Stimulated activated CD4-positive, alpha-beta T cell treated with anti-CD3 and anti-CD28 coated beads, Interleukin-4, amount 100 ng/mL, for 24 hours (primary cell): ENCODE measurements around the gene FSD1.
"Not testable (repeated sequence)": the region's sequence is repeated elsewhere in the genome, so short reads cannot be mapped to it uniquely, and the experiment has no call there.

ENCODE experiments used
- DNase-seq: peaks from one replicate; pipeline ENCODE4 v3.0.0-alpha.2; 2020

The FSD1 gene

DNA sequence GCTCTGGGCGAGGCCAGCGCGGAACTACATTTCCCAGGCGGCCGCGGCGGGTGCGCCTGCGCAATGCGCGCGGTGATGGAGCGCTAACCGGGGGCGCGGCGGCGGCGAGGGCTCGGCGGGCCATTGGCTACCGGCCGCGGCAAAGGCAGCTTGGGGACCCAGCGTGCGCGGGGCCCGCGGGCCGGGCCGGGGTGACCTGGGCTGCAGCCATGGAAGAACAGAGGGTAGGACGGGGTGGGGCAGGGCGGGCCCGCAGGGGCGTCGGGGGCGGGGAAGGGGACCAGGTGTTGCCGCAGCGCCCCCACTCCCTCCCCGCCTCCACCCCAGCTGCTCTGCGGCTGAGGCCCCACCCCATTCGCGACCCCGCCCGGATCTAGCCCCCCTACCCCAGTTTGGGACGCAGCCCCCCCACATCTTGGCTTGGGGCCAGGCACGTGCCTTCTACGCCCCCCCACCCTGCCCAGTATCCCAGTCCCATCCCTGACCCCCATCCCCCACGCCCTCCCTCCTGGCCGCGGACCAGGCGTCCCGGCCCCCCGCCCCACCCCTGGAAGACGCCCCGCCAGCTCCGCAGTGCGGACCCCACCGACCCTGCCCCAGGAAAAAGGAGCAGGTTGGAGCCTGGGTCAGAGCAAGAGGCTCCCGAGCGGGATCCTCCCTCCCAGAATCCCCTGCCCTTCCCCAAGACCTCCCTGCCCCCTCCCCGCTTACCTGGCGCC, at the start of gene FSD1:
FSD1 (plus strand) TSS at position 61 of the 719 bp plus-strand sequence; CDS start at position 210, 149 bp downstream.
- DNase-seq, result peak; percentile 73

DNA sequence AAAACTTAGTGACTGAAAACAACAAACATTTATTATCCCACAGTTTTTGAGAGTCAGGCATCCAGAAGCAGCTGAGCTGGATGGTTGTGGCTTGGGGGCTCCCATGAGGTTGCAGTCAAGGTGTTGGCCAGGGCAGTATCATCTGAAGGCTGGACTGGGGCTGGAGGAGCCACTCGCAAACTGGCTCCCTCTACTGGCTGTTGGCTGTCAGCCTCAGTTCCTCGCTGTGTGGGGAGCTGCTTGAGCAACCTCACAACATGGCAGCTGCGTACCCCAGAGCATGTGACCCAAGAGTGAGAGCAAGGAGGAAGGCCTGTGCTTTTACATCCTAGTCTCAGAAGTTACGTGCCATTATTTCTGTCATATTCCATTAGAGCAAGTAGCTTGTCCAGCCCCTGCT, 47.8 kb upstream of the FSD1 start:
- DNase-seq, result no peak

DNA sequence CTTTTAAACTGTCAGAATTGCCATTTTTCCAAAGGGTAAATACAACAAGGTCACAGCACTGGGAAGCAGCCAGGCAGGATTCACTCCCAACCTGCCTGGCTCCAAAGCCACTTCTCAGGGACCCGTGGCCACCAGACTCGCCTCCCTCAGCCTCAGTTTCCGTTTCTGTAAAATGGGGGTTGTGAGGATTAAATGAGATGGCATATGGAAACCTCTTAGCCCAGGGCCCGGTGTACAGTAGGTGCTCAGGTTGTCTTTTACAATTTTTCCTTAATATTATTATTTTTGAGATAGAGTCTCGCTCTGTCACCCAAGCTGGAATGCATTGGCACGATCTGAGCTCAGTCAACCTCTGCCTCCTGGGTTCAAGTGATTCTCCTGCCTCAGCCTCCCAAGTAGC, 47.4 kb upstream of the FSD1 start:
- DNase-seq, result no peak

DNA sequence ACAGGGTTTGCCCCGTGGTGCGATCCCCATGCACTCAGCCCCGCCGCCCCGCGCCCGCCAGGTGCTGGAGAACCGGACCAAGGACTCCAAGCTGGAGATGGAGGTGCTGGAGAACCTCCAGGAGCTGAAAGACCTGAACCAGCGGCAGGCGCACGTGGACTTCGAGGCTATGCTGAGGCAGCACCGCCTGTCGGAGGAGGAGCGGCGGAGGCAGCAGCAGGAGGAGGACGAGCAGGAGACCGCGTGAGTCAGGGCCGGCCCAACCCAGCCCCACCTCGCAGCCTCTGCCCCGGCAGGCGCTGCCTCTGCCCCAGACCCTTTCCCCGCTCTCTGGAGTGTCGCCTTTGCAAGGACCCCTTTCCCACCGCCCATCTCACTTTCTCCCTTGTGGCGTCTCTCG, 46.2 kb upstream of the FSD1 start:
- no peak for DNase-seq

DNA sequence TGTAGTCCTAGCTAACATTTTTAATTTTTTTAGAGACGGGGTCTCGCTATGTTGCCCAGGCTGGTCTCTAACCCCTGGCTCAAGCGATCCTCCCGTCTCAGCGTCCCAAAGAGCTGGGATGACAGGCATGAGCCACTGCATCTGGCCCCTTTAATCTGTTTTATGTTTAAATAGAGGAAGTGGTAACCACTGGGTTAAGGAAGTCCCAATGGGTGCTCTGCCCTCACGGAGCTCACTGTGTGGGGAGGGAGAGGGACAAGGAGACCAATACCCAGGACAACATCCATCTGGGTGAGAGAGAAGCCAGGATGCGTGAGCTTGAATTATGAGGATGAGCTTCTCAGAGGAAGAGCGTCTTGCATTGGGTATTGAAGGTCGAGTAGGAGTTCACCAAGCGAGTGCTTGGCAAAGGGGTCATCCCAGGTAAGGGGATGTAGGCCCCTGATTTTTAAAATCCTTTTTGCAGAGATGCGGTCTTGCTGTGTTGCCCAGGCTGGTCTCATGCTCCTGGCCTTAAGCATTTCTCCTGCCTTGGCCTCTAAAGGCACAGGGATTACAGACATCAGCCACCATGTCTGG, 43.7 kb upstream of the FSD1 start:
- DNase-seq, result no peak

DNA sequence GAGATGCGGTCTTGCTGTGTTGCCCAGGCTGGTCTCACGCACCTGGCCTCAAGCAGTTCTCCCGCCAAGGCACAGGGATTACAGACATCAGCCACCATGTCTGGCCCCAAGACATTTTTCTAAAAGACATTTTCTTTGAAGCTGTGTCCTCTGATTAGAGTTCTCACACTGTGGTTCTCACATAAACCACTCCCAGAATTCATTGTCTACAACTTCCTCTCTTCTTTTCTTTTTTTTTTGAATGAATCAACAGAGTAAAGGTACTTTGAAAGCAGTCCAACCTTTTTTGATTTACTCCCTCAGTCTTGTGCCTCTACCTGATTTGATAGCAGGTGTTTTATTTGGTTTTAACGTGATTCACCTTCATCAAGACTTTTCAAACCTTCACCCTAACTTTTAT, 39.6 kb upstream of the FSD1 start:
- DNase-seq, result no peak

DNA sequence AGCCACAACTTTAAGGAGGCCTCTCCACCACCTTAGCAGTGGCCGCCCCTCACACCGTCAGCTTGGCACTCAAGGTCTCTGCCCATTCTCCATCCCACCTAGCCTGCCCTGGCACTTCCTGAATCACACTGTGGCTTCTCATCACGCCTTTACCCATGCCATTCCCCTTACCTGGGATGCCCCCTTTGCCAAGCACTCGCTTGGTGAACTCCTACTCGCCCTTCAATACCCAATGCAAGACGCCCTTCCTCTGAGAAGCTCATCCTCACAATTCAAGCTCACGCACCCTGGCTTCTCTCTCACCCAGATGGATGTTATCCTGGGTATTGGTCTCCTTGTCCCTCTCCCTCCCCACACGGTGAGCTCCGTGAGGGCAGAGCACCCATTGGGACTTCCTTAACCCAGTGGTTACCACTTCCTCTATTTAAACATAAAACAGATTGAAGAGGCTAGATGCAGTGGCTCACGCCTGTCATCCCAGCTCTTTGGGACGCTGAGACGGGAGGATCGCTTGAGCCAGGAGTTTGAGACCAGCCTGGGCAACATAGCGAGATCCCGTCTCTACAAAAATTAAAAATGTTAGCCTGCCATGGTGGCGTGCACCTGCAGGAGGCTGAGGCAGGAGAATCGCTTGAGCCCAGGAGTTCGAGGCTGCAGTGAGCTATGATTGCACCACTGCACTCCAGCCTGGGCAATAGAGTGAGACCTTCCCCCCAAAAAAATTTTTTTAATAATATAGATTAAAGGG, 38.0 kb upstream of the FSD1 start:
- no peak for DNase-seq

DNA sequence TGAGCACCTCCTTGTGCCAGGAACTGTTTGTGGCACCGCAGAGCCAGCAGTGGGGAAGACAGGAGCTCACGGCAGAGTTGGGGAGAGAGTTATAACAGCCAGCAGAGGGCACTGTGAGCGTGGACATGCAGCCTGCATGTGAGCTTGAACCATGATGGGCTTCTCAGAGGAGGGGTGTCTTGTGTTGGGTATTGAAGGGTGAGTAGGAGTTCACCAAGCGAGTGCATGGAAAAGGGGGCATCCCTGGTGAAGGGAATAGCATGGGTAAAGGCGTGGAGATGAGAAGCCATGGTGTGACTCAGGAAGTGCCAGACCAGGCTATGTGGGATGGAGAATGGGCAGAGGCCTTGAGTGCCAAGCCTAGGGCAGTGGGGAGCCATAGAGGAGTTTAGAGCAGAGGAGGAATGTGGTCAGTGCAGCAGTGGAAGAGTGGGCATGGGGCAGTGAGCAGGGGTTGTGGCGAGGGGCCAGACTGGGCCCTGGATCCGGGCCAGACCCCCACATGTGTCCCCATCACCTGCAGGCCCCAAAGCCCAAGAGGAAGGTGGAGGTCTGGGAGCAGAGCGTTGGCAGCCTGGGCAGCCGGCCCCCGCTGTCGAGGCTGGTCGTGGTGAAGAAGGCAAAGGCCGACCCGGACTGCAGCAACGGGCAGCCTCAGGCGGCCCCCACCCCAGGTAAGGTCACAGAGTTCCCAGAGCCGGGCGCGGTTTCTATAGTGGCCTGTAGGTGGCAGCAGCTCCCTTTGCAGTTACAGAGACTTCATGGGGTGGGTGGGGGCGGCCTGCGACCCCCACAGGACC, 37.1 kb upstream of the FSD1 start:
- DNase-seq, result peak; percentile 67

DNA sequence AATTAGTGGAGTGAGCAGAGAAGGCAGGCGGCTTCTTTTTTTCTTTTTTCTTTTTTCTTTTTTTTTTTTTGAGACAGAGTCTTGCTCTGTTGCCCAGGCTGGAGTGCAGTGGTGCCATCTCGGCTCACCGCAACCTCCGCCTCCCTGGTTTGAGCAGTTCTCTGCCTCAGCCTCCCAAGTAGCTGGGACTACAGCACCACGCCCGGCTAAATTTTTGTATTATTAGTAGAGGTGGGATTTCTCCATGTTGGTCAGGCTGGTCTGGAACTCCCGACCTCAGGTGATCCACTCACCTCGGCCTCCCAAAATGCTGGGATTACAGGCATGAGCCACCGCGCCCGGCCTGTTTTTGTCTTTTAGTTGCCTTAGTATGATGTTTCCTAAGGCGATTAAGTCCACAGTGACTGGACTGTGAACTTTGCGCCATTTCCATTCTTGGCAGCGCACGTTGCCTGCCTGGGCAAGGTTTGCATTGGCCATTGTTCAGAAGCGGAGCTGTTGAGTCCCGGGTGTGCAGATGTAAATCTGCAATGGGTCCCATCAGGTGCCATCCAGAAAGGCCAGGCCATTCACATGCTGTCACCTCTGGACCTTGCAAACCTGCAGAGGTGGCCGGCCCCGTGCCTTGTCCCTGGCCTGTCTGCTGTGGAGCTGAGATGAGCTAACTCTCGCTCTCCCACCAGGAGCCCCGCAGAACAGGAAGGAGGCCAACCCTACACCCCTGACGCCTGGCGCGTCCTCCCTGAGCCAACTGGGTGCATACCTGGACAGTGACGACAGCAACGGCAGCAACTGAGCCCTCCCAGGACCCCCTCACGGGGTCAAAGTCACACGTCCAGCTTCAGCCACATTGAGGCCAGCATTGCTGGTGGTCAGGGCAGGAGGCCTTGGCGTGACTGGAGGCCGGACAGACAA, 36.2 kb upstream of the FSD1 start:
- DNase-seq, result no peak

DNA sequence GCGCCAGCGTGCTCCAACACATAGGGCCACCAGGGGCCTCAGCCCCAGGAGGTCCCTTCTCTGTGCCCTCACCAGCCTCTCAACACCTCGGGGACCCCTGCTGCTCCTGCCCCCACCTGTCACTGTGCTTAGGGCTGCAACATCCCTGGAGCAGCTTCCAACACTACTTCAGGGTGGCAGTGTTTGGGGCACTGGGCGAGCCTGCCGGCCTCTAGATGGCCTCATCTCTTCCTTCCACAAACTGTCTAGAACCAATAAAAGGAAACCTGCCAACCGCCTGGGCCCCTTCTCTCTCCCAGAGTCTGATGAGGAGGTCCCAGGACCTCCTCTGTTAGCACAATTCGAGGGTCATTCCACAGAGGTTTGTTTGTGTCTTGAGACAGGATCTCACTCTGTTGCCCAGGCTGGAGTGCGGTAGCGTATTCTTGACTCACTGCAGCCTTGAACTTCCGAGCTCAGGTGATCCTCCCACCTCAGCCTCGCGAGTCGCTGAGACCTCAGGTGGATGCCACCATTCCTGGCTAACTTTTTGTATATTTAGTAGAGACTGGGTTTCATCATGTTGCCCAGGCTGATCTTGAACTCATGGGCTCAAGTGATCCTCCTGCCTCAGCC, 35.5 kb upstream of the FSD1 start:
- DNase-seq, result no peak

DNA sequence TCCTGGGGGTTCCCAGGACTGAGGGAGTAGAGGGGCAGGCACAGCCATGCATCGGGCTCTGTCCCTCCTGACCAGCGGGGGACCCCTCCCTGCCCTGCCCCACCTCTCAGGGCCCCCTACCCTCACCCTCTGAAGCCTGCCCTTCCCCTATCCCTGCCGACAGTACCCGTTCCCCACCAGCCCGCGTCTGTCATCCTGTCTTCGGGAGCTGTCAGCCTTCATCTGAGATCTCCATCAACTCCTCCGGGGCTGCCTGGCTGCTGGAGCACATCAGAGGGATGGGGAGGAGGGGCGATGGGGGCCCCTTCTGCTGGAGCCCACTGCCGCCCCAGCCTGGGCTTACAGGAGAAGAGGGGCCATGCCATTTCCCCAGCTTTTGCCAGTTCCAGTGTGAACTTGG, 31.5 kb upstream of the FSD1 start:
- DNase-seq, result no peak

DNA sequence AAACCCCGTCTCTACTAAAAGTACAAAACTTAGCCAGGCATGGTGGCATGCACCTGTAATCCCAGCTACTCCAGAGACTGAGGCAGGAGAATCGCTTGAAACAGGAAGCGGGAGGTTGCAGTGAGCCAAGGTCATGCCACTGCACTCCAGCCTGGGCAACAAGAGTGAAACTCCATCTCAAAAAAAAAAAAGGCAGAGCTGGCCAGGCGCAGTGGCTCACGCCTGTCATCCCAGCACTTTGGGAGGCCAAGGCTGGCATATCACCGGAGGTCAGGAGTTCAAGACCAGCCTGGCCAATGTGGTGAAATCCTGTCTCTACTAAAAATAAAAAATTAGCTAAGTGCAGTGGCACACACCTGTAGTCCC, 30.1 kb upstream of the FSD1 start:
- not testable (repeated sequence) for DNase-seq

DNA sequence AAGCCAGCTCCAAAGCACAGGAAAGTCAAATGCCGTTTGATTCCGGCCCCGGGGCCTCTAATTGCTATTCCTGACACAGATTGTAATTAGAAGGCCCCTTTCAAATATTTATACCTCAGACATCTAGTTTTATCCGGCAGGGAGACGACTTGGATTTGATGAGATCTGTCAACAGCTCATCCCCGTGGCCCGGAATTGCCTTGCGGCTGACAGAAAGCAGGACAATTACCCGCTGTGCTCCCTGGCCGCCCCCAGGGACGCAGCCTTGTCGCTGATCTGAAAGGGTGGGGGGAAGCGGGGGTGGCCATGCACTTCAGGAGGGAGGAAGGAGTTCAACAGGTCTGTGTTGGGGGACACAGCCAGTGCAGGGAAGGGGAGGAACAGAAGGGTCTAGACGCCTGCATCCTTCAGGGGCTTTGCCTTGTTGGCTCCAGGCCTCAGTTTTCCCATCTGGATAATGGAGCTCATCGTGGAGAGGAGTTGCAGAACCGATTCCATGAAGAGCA, 27.2 kb upstream of the FSD1 start:
- DNase-seq, result no peak

DNA sequence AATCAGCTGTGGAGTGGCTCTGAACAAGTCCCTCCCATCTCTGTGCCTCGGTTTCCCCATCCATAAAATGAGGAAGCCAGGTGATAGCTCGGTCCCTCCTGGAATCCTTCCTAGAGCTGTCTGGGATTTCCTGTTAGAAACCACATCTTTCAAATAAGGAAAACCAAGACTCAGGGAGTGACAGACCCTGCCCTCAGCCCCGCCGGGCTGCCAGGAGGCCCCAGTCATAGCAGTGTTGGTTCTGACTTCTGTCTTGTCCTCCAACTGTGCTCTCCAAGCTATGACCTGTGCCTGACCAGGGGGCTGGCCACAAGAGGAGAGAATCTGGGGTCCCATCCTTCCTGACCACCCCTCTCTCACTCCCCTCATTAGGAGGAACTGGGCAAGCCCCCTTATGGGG, 26.4 kb upstream of the FSD1 start:
- no peak for DNase-seq

DNA sequence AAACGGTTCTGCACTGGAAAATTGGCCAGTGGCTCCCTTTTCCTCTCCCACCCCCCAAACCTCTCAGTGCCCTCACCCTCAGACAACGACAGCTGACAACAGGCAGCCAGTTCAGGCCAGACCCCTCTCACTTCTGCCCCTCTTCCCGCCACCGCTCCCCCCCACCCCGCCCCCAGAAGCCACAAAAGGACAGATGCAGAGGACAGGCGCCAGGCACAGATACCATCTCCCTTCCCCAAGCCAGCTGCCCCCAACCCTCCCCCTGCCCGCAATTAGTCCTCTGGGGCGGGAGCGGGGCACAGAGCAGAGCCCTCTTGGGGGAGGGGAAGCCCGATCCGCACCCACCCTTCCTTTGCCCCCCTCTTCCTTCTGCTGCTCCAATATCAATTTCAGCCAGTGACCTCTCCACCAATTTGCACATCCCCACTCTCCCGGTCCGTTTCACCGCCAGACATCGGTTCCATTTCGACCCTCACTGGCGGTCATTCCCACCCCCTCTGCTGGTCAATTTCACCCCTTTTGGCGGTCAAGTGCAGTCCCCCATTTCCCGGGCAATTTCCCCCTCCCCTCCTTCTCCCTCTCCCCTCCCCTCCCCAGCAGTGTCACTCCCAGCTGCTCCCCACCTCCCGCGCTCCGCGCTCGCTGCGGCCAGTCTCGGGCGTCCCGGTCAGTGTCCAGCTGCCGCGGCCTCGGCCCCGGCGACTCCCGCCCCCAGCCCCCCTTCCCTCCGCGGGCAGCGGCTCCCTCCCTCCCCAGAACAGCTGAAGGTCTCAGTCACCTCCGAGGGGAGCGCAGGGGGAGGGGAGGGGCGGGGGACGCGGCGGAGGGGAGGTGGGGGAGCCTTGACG, 25.8 kb upstream of the FSD1 start, which contains the start of gene SHD:
SHD (plus strand) TSS at position 848 of the 848 bp plus-strand sequence. CDS start 798 bp downstream, outside the sequence.
- DNase-seq, result no peak

DNA sequence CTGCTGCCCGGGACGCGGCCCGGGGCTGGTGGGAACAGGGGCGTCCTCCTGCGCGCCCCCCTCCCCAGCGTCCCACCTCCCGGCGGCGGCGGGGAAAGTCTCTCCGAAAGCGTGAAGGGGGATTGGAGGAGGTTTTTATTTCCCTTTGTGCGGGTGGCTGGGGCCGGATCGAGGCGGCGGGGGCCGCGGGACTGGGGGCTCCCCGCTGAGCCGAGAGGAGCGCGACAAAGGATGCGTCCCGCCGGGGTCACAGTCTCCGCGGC, 25.2 kb upstream of the FSD1 start:
- DNase-seq, result no peak

DNA sequence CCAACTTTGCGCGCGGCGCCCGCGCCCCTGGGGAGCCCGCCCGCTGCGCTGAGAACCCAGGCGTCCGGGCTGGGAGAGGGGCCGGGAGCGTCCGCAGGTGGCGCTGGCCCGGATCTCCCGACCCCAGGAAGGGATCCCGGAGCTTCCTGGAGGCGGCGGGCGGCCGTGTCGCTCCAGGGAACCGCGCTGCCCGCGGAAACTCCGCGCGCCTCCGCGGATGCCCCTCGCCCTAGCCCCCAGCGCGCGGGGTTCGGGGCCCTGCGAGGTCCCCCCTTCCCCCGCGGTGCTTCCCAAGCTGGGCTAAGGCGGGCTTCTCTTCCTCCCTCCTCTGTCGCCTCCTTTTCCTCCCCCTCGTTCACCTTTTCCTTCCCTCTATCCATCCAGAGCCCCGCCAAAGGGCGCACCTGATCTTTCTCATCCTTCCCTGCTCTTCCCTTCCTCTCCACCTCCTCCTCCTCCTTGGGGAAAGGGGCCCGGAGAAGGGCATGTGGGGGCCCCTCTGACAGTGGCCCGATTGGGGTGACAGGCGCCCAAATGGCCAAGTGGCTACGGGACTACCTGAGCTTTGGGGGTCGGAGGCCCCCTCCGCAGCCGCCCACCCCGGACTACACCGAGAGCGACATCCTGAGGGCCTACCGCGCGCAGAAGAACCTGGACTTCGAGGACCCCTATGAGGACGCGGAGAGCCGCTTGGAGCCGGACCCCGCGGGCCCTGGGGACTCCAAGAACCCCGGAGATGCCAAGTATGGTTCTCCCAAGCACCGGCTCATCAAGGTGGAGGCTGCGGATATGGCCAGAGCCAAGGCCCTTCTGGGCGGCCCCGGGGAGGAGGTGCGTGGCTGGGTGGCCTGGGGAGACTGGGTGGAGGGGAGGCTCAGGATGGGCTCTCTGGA, 24.6 kb upstream of the FSD1 start:
- no peak for DNase-seq

DNA sequence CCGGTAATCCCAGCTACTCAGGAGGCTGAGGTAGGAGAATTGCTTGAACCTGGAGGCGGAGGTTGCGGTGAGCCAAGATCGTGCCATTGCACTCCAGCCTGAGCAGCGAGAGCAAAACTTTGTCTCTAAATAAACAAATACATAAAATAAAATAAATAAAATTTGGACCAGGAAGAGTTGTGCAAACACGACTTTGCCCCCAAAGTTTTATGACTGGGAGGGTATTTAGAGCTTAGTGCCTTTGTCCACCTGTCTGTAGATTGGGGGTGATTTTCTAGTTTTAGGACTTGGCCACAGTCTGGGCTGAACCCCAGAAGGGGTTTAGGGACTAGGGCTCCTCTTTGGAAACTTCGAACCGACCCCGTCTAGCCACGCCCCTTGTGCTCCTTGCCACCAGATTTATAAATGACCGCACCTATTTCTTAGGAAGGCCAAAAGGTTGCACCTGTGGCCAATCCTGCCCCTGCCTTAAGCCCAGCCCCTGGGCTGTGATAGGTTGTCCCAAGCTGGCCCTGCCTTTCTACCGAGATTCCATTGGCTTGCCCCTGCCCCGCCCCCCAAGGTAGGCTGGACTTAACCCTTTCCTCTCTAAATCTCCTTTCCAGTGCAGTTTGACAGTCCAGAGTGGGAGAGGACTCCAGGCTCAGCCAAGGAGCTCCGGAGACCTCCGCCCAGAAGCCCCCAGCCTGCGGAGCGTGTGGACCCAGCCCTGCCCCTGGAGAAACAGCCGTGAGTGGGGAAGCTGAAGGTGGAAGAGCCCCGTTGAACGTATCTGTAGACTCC, 20.0 kb upstream of the FSD1 start:
- no peak for DNase-seq

DNA sequence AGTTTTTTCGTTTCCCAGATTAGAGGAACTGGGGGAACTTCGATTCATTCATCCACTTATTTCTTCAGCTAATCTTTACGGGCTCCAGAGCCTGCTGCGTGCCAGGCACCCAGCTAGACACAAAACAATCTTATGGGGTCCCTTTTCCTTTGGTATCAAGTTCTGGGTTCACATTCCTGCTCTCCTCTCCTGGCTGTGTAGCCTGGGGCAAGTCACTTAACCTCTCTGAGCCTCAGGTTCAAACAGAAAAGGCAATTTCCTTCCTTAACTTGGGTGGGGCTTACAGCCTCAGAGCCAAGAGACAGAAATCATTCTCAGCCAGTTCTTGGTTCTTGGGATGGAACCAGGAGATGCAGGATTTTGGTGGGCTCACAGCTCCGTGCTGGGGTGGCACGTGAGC, 19.4 kb upstream of the FSD1 start:
- DNase-seq, result no peak
